CD4-positive, alpha-beta T cell treated with Interleukin-21 for 1 hour (primary cell): Measurements from ENCODE around the gene REEP3.

Experiments used
- DNase-seq: peaks from one replicate; pipeline ENCODE4 v3.0.0-alpha.2; 2020

Gene REEP3

GRCh38 chr10:63591600-63592379 lies 70.6 kb downstream of the REEP3 start:
- no peak for DNase-seq

- DNase-seq = no peak
Measured at GRCh38 chr10:63593576-63593975, 72.4 kb downstream of the REEP3 start.

DNA sequence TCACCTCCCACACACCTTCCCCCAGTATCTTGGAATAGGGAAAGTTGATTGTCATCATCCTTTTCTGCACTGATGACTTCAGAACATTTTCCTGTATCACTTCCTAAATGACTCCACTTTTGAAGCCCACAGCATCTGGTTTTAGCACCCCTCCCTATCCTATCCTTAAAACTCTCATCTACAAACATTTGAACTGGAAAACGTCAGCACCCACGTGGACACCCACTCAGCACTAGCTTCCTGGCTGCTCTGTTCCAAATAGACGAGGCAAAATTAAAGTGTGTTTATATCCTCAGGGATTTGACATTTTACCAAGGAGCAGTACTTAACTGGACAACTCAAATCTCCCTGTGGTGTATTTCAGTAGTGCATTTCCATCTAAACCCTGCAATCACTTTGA lies 73.9 kb downstream of the REEP3 start:
- no peak for DNase-seq

GRCh38 chr10:63596924-63597323 lies 75.7 kb downstream of the REEP3 start:
- DNase-seq = no peak

DNA sequence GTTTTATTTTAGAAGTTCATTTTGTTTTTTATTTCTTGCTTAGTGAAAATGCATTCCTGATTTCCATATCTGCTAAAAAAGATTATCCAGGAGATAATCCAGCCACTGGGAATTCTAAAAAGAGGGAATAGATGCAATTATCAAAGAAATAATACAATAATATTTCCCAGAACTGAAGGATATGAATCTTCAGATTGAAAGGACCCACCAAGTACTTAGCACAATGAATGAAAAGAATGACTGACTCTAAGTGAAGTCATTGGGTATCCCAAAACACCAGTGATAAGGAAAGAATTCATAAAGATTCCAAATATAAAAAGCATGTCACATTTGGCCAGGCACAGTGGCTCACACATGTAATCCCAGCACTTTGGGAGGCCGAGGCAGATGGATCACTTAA lies 79.3 kb downstream of the REEP3 start:
- no peak for DNase-seq

DNA sequence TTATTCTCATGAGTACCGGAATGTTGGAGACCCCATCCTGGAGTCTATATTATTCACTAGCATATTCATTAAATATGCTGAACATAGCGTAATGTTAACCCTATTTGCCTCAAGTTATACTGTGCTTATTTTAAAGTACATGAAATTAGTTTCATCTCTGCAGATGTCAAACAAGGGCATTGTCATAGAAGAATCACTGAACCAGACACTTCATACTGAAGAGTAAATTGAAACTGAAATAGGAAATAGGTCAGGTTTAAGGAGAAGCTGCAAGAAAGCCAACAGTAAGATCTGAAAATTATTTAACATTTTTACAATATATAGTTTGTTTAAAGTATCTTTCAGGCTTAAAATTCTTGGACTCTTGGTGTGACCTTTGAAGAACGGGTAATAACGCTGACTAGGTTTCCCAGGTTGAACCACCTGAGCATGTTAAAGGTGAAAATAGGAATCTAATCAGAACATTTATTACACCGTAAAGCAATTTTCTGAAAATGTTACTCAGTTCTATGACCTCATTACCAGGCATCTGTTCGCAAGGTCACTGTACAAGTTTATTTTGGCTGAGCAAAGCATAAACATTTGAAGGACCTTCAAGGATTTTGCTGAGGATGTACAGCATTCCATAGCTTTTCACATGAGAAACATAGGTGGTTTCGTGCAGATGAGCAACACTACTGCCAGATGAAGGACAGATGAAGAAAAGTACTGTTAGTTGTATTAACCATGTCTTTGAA lies 82.7 kb downstream of the REEP3 start:
- DNase-seq = no peak

DNA sequence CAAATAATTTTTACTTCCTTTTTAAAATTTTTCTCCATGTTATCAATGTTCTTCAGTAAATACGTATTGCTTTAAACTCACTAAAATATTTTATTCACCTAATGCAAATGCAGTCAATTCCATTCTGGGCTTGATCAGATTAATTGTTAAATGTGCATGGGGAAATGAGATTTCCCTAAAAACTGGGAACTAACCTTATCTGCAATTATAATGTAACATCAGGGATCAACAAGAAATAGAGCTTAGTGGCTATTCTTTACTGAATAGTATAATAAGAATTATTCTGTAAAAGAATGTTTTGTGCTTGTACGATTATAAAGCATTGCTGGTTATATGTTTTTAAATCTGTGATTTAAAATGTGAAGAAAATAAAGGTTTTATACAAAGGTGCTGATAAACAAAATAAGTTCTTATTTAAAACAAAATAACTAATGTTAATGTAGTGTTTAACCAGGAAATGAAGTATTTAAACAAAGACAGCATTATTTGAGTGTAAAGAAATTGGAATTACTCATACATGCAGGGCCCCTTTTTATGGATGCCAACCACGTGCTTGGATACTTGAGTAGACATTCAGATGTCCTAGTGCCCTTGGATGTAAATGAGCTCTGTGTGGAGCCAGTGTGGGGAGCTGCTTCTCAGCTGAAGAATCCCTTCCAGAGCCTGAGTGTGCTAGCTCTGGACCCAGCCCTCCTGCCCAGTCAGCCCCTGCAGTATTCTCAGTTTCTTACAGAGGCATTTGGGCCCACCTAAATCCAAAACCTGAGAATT lies 84.2 kb downstream of the REEP3 start:
- DNase-seq = no peak

- no peak for DNase-seq
Measured at GRCh38 chr10:63608511-63608910, 87.3 kb downstream of the REEP3 start.

DNA sequence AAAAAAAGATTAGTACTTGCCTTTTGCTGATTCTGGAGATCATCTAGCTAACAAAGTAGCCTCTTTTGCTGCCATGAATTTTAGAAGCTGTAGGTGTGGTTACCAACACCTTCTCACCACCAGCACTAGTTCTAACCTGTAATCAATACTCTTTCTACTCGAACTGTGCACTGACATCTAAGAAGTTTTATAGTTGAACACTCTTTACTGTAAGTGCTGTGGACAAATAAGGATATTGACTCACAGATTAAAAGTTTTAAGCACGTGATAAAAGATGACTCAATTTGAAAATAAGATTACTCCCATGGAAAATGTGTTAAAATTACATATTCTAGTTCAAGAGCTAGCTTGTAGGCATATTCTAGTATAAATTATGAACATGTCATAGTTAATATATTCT lies 89.9 kb downstream of the REEP3 start:
- DNase-seq = no peak

DNA sequence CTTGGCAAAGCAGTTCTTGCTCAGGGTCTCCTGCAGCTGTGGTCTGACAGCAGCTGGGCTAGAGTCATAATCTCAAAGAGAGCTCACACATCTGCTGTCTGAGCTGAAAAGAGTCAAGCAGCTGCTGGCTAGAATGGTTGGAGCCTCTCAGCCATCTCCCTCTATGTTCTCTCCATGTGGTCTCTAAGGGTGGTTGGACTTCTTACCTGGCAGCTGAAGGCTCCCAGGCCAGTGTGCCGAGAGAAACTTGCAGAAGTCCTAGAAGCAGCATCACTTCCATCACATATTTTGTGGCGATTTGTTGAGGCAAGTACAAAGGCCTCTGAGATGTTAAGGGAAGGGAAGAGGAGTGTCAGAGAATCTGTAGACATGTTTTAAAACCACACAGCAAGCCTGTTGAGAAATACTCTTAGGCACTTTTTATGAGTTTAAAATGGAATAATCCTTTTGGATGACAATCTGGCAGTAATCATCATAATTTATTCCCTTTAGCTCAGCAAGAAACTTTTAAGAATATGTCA lies 93.2 kb downstream of the REEP3 start:
- no peak for DNase-seq

- no peak for DNase-seq
Measured at GRCh38 chr10:63618552-63618951, 97.4 kb downstream of the REEP3 start.

DNA sequence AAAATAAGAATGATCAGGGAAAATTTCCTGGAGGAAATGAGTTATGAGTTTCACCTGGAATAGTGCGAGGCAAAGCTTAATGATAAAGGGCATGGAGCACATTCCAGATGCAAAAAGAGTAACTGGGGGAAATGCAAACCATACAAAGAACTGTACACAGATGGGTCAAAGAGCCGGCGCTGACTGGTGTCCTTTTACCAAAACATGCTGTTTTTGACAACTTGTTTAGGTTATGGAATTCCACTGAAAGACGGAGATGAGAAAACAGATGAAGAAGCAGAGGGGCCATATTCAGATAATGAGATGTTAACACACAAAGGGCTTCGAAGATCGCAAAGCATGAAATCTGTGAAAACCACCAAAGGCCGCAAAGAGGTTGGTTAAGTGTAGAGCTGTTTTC lies 98.2 kb downstream of the REEP3 start:
- DNase-seq = no peak

GRCh38 chr10:63622097-63622496 lies 100.9 kb downstream of the REEP3 start:
- no peak for DNase-seq

GRCh38 chr10:63624701-63625100 lies 103.5 kb downstream of the REEP3 start:
- DNase-seq = no peak

GRCh38 chr10:63627396-63627795 lies 106.2 kb downstream of the REEP3 start:
- DNase-seq = no peak

- DNase-seq = no peak
Measured at GRCh38 chr10:63627881-63628296, 106.7 kb downstream of the REEP3 start.

DNA sequence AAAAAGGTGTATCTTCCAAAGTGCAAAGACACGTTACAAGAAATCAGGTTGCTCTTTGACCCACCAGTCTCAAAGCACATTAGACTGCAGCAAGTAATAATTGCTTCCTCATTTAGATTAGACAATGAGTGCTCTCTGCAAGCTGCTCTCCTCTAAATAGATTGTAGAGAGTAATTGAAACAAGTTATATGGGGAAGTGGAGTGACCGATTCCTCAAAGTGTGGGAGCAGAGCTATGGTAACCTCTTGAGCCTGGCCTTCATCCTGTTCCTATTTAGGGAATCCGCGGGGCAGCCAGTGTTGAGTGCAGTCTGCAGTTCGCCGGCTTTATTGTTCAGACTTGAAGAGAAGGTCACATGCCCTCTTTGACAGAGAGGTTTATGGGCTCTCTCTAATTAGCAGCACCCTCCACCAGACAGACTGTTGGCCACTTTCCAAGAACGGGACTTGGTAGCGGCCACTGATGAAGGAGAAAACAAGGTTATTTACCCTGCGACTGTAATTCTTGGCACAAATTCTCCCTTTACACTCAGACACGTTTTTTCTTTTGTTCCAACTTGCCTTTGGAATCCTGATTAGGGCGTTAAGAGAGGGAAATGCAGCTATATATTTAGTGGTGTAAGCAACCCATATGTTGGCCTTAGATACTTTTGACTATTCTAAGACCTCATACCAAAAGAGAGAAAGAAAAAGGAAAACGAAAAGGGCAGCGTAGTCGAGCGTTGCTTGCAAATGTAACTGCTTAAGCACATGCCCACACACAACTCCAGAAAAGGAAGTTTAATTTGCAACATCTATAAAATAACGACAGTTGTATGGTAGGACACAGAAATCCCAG lies 107.5 kb downstream of the REEP3 start:
- peak; percentile 14 for DNase-seq

DNA sequence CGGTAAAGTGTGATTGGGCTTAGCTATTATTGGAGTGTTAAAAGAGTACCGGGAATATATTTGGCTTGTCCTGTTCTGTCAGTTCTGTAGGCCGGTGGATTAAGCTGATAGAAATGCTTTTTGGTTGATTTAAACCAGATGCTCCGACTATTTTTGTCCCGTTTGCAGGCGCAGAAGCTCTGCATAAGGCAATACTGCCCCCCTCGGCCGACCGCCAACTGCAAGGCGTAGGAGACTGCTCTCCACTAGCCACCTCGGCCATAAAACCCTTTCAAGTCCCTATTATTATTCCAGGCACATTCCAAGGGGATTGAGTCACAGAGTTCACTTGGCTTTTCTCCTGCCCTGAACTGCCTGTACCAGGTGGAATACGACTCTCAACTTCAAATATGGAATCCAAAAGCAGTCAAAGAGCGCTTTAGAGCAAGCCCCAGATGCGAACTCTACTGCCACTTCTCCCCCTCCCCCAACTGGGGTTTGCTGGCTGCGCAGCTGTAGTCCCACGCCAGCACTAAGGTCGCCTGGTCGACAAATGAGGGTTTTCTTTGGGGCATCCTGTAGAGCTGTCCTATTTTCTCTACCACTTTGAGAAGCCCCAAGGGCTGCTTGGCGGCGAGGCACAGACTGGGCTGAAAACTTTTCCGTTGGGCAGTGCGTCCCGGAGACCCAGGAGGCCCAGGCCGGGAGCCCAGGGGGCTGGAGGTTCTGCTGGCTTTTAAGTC lies 108.3 kb downstream of the REEP3 start:
- peak; percentile 76 for DNase-seq

- DNase-seq = peak; percentile 78
Measured at GRCh38 chr10:63630085-63630930, 109.1 kb downstream of the REEP3 start.

GRCh38 chr10:63630931-63631680 lies 109.9 kb downstream of the REEP3 start:
- no peak for DNase-seq
